ENCODE data around the gene HSDL2. TPM values are rescaled to one million over a fixed set of nuclear protein-coding genes. Genes with fewer than 3 reads are reported as not detected.

The HSDL2 gene
- polyA plus RNA-seq, 3 donors: 106 to 131 (median 114) TPM

DNA sequence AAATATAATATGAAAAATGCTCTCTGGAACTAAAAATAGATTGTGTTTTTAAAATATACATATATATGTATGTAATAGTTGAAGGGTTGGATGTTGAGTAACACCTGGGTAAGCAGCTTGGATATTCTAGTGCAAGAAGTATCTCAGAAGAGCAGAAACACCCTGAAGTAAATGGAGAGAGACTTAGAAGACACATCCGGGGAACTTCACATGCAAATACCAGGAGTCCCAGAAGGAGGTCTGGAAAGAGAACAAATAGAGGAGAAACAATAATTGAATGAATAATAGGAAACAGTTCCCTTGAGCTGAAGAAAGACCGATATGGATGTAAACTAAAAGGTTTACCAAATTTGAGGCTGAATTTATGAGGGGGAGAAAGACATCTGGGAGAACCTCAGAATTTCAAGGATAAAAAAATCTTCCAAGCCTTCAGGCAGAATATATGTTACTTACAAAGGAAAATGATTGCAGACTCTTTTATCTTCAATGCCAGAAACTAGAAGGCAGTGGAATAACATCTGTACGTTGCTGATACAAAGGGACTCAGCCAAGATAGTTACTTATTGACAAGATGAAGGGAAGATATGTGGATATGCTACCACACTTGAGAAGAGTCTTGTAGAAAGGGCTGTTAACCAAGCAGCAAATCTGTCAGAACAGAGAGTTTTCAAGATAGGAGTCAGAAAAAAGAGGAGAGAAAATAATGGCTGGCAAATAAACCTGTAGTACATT lies 42.7 kb downstream of the HSDL2 start:
- no peak for DNase-seq (ENCODE audit: extremely low read depth in 1 of 11, low read depth in 9 of 11, low spot score in 4 of 11)

DNA sequence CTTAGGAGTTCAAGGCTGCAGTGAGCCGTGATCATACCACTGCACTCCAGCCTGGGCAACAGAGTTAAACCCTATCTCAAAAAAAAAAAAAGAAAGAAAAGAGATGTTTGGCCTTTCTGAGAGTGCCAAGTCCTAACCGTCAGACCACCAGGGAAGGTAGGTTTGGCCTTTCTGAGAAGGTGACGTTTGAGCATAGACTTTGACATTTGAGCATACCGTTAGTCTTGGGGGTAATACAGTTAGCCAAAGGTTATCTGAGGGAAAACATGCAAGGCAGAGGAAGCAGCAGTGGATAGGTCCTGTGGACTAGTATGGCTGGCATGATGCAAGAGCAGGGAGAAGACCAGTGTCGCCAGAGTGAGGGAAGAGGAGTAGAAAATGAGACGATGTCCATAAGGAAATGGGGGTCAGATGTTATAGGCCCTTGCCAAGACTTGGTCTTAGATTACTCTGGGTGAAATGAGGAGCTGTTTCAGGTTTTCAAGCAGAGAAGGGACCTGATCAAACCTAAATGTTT lies 50.2 kb downstream of the HSDL2 start:
- no peak for DNase-seq (ENCODE audit: extremely low read depth in 1 of 11, low read depth in 9 of 11, low spot score in 4 of 11)

DNA sequence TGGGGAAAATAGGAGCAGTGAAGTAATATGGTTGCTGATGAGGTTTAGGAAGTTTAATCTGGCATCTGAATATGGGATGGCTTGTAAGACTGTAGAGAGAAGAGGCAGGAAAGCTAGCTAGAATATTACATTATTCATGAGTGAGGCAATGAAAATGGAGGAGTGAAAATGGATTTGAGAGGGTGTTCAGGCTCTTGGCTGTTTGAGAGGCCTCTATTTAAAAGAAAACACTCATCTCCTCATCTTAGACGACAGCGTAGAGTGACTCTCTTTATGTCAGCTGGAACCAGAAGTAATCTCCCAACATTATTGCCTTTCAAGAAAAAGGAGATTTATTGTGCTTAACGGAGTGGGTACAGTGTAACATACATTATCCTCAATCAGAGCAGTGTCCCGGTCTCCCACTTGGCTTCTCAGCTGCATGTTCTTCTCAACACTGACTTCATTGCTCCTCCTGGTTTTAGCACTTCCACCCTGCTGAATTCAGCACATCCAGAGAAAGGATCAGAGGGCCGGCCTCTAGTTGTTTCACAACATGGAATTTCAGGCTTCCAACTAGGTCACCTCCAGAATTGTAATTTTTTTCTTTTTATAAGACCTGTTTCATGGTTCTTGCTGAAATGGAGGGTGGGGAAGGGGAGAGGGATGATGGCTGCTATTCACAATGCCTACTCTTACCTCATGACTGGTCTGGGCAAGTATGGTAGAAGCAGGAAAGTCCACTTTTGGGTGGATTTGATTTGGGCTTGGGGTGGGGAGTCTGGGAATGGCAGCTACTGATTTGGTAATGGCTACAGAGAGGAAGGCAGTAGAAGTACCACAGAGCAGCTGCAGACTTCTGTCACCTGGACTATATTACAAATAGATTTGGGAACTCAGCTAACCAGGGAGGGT lies 53.8 kb downstream of the HSDL2 start:
- peak in 2 of 11 donors; percentile 5 to 8 for DNase-seq (ENCODE audit: extremely low read depth in 1 of 11, low read depth in 9 of 11, low spot score in 4 of 11)

GRCh38 chr9:112434487-112434886 lies 54.6 kb downstream of the HSDL2 start:
- DNase-seq (ENCODE audit: extremely low read depth in 1 of 11, low read depth in 9 of 11, low spot score in 4 of 11): no peak

- no peak for DNase-seq (ENCODE audit: extremely low read depth in 1 of 11, low read depth in 9 of 11, low spot score in 4 of 11)
These were observed 57.5 kb downstream of the HSDL2 start for GRCh38 chr9:112437406-112437805.

- DNase-seq (ENCODE audit: extremely low read depth in 1 of 11, low read depth in 9 of 11, low spot score in 4 of 11): no peak
These were observed 59.3 kb downstream of the HSDL2 start for GRCh38 chr9:112439171-112439570.

DNA sequence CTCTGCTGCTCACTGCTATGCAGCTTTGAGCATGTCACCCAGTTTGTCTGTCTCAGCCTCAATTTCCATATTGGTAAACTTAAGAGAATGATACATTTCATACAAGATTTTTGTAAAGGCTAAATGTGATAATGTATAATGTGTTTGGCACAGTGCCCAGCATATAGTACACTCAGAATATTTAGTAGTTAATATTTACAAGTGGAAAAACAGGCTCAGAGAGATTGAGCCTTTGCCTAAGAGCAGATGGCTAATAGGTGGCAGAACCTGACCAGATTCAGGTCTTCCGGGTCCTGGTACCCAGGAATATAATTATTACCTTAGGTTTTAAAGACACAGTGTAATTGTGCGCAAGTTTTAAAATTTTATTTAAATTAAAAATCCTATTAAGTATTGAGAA lies 59.9 kb downstream of the HSDL2 start:
- DNase-seq (ENCODE audit: extremely low read depth in 1 of 11, low read depth in 9 of 11, low spot score in 4 of 11): peak in 3 of 11 donors; percentile 6 to 22 (median 20)

DNA sequence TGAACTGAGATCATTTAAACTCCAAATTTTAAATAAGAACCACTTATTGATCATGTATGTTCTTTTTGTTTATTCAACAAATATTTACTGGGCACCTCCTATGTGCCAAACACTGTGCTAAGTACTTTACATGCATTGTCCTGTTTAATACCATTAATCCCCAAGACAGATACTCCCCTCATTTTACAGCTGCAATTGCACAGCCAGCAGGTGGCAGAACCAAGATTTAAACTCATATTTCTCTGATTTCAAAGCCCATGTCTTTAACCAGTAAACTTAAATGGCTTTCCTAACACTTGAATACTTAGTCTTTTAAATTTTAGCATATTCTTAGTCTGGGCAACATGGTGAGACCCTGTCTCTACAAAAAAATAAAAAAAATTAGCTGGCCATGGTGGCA lies 63.3 kb downstream of the HSDL2 start:
- no peak for DNase-seq (ENCODE audit: extremely low read depth in 1 of 11, low read depth in 9 of 11, low spot score in 4 of 11)

DNA sequence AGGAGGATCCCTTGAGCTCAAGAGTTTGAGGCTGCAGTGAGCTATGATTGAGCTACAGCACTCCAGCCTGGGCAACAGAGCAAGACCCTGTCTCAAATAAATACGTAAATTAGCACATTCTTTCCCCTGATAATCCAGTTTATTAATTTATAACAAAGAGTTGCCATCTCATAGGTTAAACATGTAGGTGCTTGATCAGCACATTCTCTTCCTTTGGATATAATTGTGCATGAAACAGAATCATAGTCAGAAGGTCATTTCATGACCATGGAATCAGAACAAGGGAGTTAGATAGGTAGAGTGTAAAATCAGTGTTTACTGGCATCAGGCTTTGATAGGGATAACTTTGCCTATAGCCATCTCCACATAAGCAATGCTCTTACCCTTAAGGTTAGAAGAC lies 63.7 kb downstream of the HSDL2 start:
- DNase-seq (ENCODE audit: extremely low read depth in 1 of 11, low read depth in 9 of 11, low spot score in 4 of 11): no peak

GRCh38 chr9:112445196-112445595 lies 65.3 kb downstream of the HSDL2 start:
- no peak for DNase-seq (ENCODE audit: extremely low read depth in 1 of 11, low read depth in 9 of 11, low spot score in 4 of 11)

DNA sequence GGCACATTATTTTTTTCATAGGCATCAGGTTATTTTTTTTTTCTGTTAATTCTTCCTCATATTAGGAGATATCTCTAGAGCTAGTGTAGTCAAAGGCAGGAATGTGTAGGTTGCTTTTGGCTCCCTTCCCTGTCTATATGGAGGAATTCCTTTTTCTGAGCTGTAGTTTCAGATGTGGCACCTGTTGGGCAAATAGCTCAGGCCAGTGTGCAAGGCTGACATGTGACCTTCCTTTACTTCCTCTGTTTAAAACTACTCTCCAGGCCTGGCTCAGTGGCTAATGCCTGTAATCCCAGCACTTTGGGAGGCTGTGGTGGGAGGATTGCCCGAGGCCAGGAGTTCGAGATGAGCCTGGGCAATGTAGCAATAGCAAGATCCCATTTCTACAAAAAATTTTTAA lies 66.2 kb downstream of the HSDL2 start:
- no peak for DNase-seq (ENCODE audit: extremely low read depth in 1 of 11, low read depth in 9 of 11, low spot score in 4 of 11)

DNA sequence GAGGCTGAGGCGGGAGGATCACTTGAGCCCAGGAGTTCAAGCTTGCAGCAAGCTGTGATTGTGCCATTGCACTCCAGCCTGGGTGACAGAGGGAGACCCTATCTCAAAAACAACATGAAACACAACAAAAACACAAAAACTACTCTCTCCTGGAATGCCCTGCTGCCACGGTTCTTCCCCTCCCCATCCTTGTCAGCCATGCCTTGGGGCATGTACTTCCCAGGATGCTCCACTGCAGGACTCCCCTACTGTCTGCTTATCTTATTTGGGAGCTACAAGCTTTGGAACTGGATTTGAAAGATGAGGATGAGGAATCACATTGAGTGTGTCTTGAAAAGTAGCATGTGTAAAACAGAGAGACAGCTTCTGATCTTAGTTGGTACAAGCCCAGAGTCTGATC lies 66.6 kb downstream of the HSDL2 start:
- no peak for DNase-seq (ENCODE audit: extremely low read depth in 1 of 11, low read depth in 9 of 11, low spot score in 4 of 11)

DNA sequence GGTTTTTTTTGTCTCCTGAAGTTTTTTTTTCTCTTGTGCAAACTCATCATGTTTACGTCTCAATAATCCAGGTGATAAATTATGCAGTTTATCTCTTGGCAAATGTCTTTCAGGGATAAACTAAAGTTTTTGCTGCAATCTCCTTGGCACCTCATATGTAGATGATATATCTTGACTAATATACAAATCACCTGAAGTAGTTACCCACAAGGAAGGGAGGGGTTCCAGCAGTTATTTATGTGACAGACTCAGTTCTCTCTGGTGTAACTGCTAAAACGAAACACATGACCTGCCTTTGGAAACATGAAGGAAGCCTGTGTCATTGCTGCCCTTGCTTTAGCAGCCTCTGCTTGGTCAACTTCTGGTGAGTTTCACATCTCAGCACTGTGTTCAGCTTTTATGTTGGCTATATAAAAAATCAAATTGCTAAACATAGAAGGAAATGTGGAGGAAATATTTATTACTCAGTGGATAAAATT lies 67.4 kb downstream of the HSDL2 start:
- no peak for DNase-seq (ENCODE audit: extremely low read depth in 1 of 11, low read depth in 9 of 11, low spot score in 4 of 11)

- DNase-seq (ENCODE audit: extremely low read depth in 1 of 11, low read depth in 9 of 11, low spot score in 4 of 11): no peak
These were observed 82.9 kb downstream of the HSDL2 start for GRCh38 chr9:112462855-112463254.

DNA sequence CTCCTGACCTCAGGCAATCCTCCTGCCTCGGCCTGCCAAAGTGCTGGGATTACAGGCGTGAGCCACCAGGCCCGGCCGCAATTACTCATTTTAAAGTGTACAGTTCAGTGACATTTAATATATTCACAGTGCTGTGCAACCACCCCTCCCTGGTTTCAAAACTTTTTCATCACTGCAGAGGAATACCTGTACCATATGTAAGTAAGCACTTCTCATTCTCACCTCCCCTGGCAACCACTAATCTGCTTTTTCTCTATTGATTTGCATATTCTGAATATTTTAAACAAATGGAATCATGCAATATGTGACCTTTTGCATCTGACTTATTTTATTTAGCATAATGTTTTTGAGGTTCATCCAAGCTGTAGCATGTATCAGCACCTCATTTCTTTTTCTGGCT lies 85.4 kb downstream of the HSDL2 start:
- no peak for DNase-seq (ENCODE audit: extremely low read depth in 1 of 11, low read depth in 9 of 11, low spot score in 4 of 11)

DNA sequence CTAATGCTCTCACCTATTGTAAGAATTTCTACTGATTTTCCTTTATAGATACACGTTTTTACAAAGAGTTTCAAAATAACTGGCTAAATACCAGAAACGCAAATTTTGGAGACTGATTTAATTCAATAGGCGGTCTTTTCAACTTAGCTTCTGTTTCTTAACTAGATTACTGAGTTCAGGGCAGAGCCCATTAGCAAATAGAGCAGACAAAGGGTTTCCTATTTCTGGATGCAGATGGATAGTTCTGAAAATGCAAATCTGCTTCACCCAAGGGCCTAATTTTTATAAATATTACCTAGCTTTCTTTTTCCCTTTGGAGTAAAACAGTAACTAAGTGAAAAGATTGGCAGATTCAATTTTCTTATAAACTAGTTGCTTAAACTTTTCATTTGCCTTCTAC lies 93.1 kb downstream of the HSDL2 start:
- no peak for DNase-seq (ENCODE audit: extremely low read depth in 1 of 11, low read depth in 9 of 11, low spot score in 4 of 11)

DNA sequence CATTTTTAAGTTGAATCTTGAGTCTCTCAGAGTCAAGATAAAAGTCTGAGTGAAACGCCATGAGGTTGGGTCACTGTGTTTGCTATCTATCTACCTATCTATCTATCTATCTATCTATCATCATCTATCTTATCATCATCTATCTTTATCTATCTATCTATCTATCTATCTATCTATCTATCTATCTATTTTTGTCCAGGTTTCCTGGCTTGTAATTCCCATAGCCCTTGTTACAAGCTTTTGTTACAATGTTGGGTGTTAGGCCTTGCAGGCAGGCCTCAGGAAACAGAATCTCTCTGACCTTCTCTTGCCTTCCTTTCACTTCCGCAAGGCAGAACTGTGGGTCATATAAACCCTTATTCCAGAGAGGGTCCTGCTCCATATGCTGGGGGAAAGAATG lies 94.1 kb downstream of the HSDL2 start:
- DNase-seq (ENCODE audit: extremely low read depth in 1 of 11, low read depth in 9 of 11, low spot score in 4 of 11): no peak

DNA sequence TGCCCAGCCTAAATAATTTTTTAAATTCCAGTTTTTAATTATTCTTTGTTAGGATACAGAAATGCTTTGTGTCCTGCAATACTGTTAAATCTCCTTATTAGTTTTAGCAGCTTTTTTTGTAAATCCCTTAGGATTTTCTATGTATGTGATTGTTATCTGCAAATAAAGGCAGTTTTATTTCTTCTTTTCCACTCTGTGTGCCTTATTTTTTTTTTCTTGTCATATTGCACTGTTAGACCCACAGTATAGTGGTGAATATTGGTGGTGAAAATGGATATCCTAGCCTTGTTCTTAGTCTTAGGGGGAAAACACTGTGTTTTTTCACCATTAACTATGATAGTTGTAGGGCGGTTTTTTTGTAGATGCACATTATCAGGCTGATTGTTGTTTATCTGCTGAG lies 95.4 kb downstream of the HSDL2 start:
- no peak for DNase-seq (ENCODE audit: extremely low read depth in 1 of 11, low read depth in 9 of 11, low spot score in 4 of 11)

DNA sequence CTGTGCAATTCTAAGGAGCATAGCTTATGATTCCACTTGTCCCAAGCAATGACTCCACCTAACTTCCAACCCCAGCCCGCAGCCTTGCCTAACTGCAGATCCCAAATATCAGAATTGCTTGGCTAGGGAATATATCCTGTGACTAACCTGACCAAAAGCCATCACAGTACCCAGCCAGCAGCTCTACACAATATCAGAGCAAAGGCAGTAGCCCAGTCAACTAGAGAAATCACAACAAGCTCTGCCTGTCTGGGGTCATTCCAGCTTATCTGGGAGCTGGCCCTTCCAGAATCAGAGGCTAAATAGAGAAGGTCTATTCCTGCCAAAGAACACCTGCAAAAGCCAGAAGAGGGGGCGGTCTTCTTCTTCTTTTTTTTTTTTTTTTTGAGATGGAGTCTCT lies 97.4 kb downstream of the HSDL2 start:
- DNase-seq (ENCODE audit: extremely low read depth in 1 of 11, low read depth in 9 of 11, low spot score in 4 of 11): no peak

- no peak for DNase-seq (ENCODE audit: extremely low read depth in 1 of 11, low read depth in 9 of 11, low spot score in 4 of 11)
These were observed 99.3 kb downstream of the HSDL2 start for GRCh38 chr9:112479221-112479620.
